C4-2B (cell line): ENCODE data around the gene HIP1.
"Not testable (repeated sequence)": the region's sequence is repeated elsewhere in the genome, so short reads cannot be mapped to it uniquely, and the experiment has no call there.

Experiments used
- H3K27ac ChIP-seq: fragments of 450-650 bp; 2 replicates; pipeline ENCODE4 v1.5.1; 2017
- CTCF ChIP-seq: fragments of 450-650 bp; conservative IDR thresholded peaks from 2 replicates; pipeline ENCODE4 v1.5.1; 2017; ENCODE audit warnings: mild to moderate bottlenecking
- ZFX ChIP-seq: fragments of 450-650 bp; IDR thresholded peaks from 2 replicates; pipeline ENCODE4 v1.6.1; 2017

Gene HIP1

GRCh38 chr7:75688200-75689136 lies 50.3 kb downstream of the HIP1 start:
- H3K27ac ChIP-seq, result no peak overlapping the region
- TF ChIP-seq ZFX (no peak), CTCF (no peak)

- TF ChIP-seq CTCF (no peak), ZFX (no peak)
- no peak overlapping the region for H3K27ac ChIP-seq
These were observed 51.3 kb downstream of the HIP1 start for GRCh38 chr7:75687246-75688088.

- H3K27ac ChIP-seq, result no peak overlapping the region
- TF ChIP-seq ZFX (no peak), CTCF (no peak)
These were observed 52.2 kb downstream of the HIP1 start for GRCh38 chr7:75686551-75686950.

- H3K27ac ChIP-seq, result not testable (repeated sequence)
These were observed 56.7 kb downstream of the HIP1 start for GRCh38 chr7:75682052-75682451.

GRCh38 chr7:75679060-75679459 lies 59.7 kb downstream of the HIP1 start:
- TF ChIP-seq CTCF, result no peak
- TF ChIP-seq ZFX, result no peak
- H3K27ac ChIP-seq, result no peak overlapping the region

GRCh38 chr7:75669579-75669978 lies 69.2 kb downstream of the HIP1 start:
- TF ChIP-seq ZFX (no peak), CTCF (no peak)
- H3K27ac ChIP-seq, result no peak overlapping the region

GRCh38 chr7:75667938-75668337 lies 70.8 kb downstream of the HIP1 start:
- no peak overlapping the region for H3K27ac ChIP-seq
- TF ChIP-seq ZFX, result no peak
- no peak for TF ChIP-seq CTCF
